Measurements from ENCODE around the gene ERC1. TPM values are rescaled to one million over a fixed set of nuclear protein-coding genes. Genes with fewer than 3 reads are reported as not detected.
"Not testable (repeated sequence)": the region's sequence is repeated elsewhere in the genome, so short reads cannot be mapped to it uniquely, and the experiment has no call there.

Gene ERC1
- total and polyA plus RNA-seq, 2 experiments from 2014 or later: 18.4 to 29.7 TPM

GRCh38 chr12:998020-998874 is 7.2 kb downstream of the ERC1 start:
- no peaks in the 10 kb centered on the region for H3K36me3 ChIP-seq (replicated peaks; ENCODE audit: insufficient read depth, low read depth)
- no peak overlapping the region for H3K27ac ChIP-seq
- no peaks in the 10 kb centered on the region for H3K27me3 ChIP-seq
- peak overlapping the region; percentile 6 for H3K4me2 ChIP-seq
- H3K9me2 ChIP-seq (replicated peaks; ENCODE audit: insufficient read depth): no peaks in the 10 kb centered on the region
- DNase-seq (ENCODE audit: low spot score): peak; percentile 49
- WGBS (ENCODE audit: low lambda C conversion rate, missing lambda C conversion rate): 79% methylated on average over 6 of the region's 6 CpGs
- no peaks in the 10 kb centered on the region for H3K4me1 ChIP-seq (ENCODE audit: insufficient read depth)
- H2AFZ ChIP-seq: no peak overlapping the region
- peaks cover 88% of the 10 kb centered on the region for H3K79me2 ChIP-seq
- no peak overlapping the region for H3K4me3 ChIP-seq
- TF ChIP-seq EZH2phosphoT487 (IDR thresholded peaks at IDR 0.05; ENCODE audit: low read depth, severe bottlenecking, unreplicated experiment) (no peak), CTCF (IDR thresholded peaks at IDR 0.05; ENCODE audit: poor library complexity) (no peak), EZH2 (IDR thresholded peaks at IDR 0.05; ENCODE audit: borderline replicate concordance) (no peak)
- peaks cover 19% of the 10 kb centered on the region for H4K20me1 ChIP-seq (ENCODE audit: insufficient read depth, poor library complexity, severe bottlenecking)
- H3K9me3 ChIP-seq (ENCODE audit: low read depth): no peaks in the 10 kb centered on the region

DNA sequence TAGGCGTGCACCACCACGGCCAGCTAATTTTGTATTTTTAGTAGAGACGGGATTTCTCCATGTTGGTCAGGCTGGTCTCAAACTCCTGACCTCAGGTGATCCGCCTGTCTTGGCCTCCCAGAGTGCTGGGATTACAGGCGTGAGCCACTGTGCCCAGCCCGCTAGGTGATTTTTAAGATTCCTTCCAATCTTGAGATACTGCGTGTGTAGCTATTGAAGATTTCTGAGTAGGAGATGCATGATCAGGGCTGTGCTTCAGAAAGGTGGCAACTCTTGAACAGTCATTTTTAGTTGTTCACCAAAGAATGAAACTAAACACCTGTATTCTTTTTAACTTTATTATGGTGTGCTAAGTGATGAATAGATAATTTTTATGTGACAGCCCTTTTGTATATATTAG is 8.7 kb downstream of the ERC1 start:
- H3K79me2 ChIP-seq: peaks cover 82% of the 10 kb centered on the region
- 96% methylated on average over 7 of the region's 7 CpGs for WGBS (ENCODE audit: low lambda C conversion rate, missing lambda C conversion rate)

DNA sequence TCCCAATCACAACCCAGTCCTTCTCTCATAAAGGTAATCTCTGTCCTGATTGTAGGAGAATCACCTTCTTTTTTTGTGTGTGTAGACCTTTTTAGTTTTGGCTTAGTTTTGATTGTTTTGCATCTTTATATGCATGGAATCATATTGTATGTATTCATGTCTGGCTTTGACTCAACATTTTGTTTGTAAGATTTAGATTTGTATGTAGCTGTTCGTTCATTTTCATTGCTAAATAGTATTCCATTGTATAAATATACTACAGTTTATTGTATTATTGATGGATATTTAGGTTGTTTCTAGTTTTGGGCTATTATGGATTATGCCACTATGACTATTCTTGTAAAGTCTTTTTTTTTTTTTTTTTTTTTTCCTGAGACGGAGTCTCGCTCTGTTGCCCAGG is 10.5 kb downstream of the ERC1 start:
- peaks cover 15% of the 10 kb centered on the region for H4K20me1 ChIP-seq (ENCODE audit: insufficient read depth, poor library complexity, severe bottlenecking)

More for the DNA sequence above, 8.7 kb downstream of the ERC1 start:
- not testable (repeated sequence) for H3K27me3 ChIP-seq; H3K27ac ChIP-seq; H3K36me3 ChIP-seq (replicated peaks; ENCODE audit: insufficient read depth, low read depth); DNase-seq (ENCODE audit: low spot score); H3K4me2 ChIP-seq; H3K9me3 ChIP-seq (ENCODE audit: low read depth); H3K4me1 ChIP-seq (ENCODE audit: insufficient read depth); H3K9me2 ChIP-seq (replicated peaks; ENCODE audit: insufficient read depth); H3K4me3 ChIP-seq; H2AFZ ChIP-seq
- peaks cover 19% of the 10 kb centered on the region for H4K20me1 ChIP-seq (ENCODE audit: insufficient read depth, poor library complexity, severe bottlenecking)

More for the DNA sequence above, 10.5 kb downstream of the ERC1 start:
- 98% methylated on average over 3 of the region's 3 CpGs for WGBS (ENCODE audit: low lambda C conversion rate, missing lambda C conversion rate)
- no peaks in the 10 kb centered on the region for H3K36me3 ChIP-seq (replicated peaks; ENCODE audit: insufficient read depth, low read depth)
- no peaks in the 10 kb centered on the region for H3K27me3 ChIP-seq
- no peak overlapping the region for H2AFZ ChIP-seq
- H3K9me2 ChIP-seq (replicated peaks; ENCODE audit: insufficient read depth): no peaks in the 10 kb centered on the region
- H3K79me2 ChIP-seq: peaks cover 82% of the 10 kb centered on the region
- no peak overlapping the region for H3K27ac ChIP-seq
- H3K4me2 ChIP-seq: no peak overlapping the region
- no peak overlapping the region for H3K4me3 ChIP-seq
- H3K9me3 ChIP-seq (ENCODE audit: low read depth): no peaks in the 10 kb centered on the region
- TF ChIP-seq CTCF (IDR thresholded peaks at IDR 0.05; ENCODE audit: poor library complexity) (no peak), EZH2phosphoT487 (IDR thresholded peaks at IDR 0.05; ENCODE audit: low read depth, severe bottlenecking, unreplicated experiment) (no peak), EZH2 (IDR thresholded peaks at IDR 0.05; ENCODE audit: borderline replicate concordance) (no peak)
- DNase-seq (ENCODE audit: low spot score): no peak
- no peaks in the 10 kb centered on the region for H3K4me1 ChIP-seq (ENCODE audit: insufficient read depth)

Measured in hepatocyte (in vitro differentiated cells).